HUES48 (cell line): Measurements from ENCODE around the gene LPGAT1.

ENCODE experiments used
- H3K27ac ChIP-seq: one replicate; pipeline ENCODE4 v1.7.0; 2013; ENCODE audit warnings: low read depth, low read length, inconsistent platforms
- H3K27me3 ChIP-seq: 2 replicates; pipeline ENCODE4 v1.6.1; 2013; ENCODE audit warnings: mild to moderate bottlenecking, low read length; ENCODE audit not compliant: control insufficient read depth, insufficient read depth
- H3K36me3 ChIP-seq: 2 replicates; pipeline ENCODE4 v1.6.1; 2013; ENCODE audit warnings: low read length; ENCODE audit not compliant: control insufficient read depth, insufficient read depth
- H3K4me1 ChIP-seq: 2 replicates; pipeline ENCODE4 v1.6.1; 2013; ENCODE audit warnings: mild to moderate bottlenecking, low read length; ENCODE audit not compliant: control insufficient read depth, insufficient read depth
- H3K4me3 ChIP-seq: 2 replicates; pipeline ENCODE4 v1.5.1; 2013; ENCODE audit warnings: mild to moderate bottlenecking, low read depth, low read length
- H3K9ac ChIP-seq: 2 replicates; pipeline ENCODE4 v1.6.1; 2013; ENCODE audit warnings: mild to moderate bottlenecking, low read depth, low read length, moderate library complexity
- H3K9me3 ChIP-seq: 2 replicates; pipeline ENCODE4 v1.6.1; 2013; ENCODE audit warnings: low read length; ENCODE audit not compliant: control insufficient read depth, insufficient read depth

The LPGAT1 gene

GRCh38 chr1:211761400-211761799, 69.2 kb downstream of the LPGAT1 start:
- Histone ChIP-seq H3K4me1 (peaks cover 11% of the 10 kb centered on the region; the same call in 1 of the 2 replicates), H3K9ac (no peak overlapping the region), H3K27ac (no peak overlapping the region)

GRCh38 chr1:211756471-211757020, 74.0 kb downstream of the LPGAT1 start:
- Histone ChIP-seq H3K4me1 (peaks cover 28% of the 10 kb centered on the region; the same call in 1 of the 2 replicates), H3K36me3 (no peaks in the 10 kb centered on the region), H3K9me3 (no peaks in the 10 kb centered on the region), H3K9ac (no peak overlapping the region), H3K27me3 (no peaks in the 10 kb centered on the region), H3K4me3 (no peak overlapping the region), H3K27ac (no peak overlapping the region)

More at GRCh38 chr1:211761400-211761799, 69.2 kb downstream of the LPGAT1 start:
- H3K4me3 ChIP-seq: no peak overlapping the region
- H3K36me3 ChIP-seq: no peaks in the 10 kb centered on the region
- H3K9me3 ChIP-seq: no peaks in the 10 kb centered on the region
- H3K27me3 ChIP-seq: no peaks in the 10 kb centered on the region

GRCh38 chr1:211753649-211754251, 76.8 kb downstream of the LPGAT1 start:
- Histone ChIP-seq H3K9ac (no peak overlapping the region), H3K36me3 (0 out of 2 replicates have a peak, but pooled peaks cover 5% of the 10 kb centered on the region), H3K4me1 (peaks cover 17% of the 10 kb centered on the region; the same call in 1 of the 2 replicates), H3K27ac (no peak overlapping the region), H3K9me3 (no peaks in the 10 kb centered on the region), H3K4me3 (no peak overlapping the region), H3K27me3 (no peaks in the 10 kb centered on the region)

- H3K4me1 ChIP-seq: peaks cover 17% of the 10 kb centered on the region; the same call in 1 of the 2 replicates
- no peaks in the 10 kb centered on the region for H3K9me3 ChIP-seq
- H3K4me3 ChIP-seq: no peak overlapping the region
- H3K36me3 ChIP-seq: 0 out of 2 replicates have a peak, but pooled peaks cover 5% of the 10 kb centered on the region
- peak overlapping the region; percentile 5; the same call in 1 of the 2 replicates for H3K9ac ChIP-seq
- H3K27ac ChIP-seq: peak overlapping the region; percentile 78
- no peaks in the 10 kb centered on the region for H3K27me3 ChIP-seq
These were observed 77.5 kb downstream of the LPGAT1 start for GRCh38 chr1:211752951-211753486.

GRCh38 chr1:211752317-211752716, 78.2 kb downstream of the LPGAT1 start:
- Histone ChIP-seq H3K9ac (no peak overlapping the region), H3K36me3 (0 out of 2 replicates have a peak, but pooled peaks cover 5% of the 10 kb centered on the region), H3K4me1 (peaks cover 17% of the 10 kb centered on the region; the same call in 1 of the 2 replicates), H3K4me3 (no peak overlapping the region), H3K9me3 (no peaks in the 10 kb centered on the region), H3K27ac (peak overlapping the region; percentile 78), H3K27me3 (no peaks in the 10 kb centered on the region)

GRCh38 chr1:211751438-211751837, 79.1 kb downstream of the LPGAT1 start:
- Histone ChIP-seq H3K36me3 (0 out of 2 replicates have a peak, but pooled peaks cover 5% of the 10 kb centered on the region), H3K9ac (no peak overlapping the region), H3K9me3 (no peaks in the 10 kb centered on the region), H3K4me3 (no peak overlapping the region), H3K4me1 (peaks cover 17% of the 10 kb centered on the region; the same call in 1 of the 2 replicates), H3K27me3 (no peaks in the 10 kb centered on the region), H3K27ac (peak overlapping the region; percentile 53)

GRCh38 chr1:211750599-211750998, 80.0 kb downstream of the LPGAT1 start:
- H3K4me3 ChIP-seq: no peak overlapping the region
- peaks cover 17% of the 10 kb centered on the region; the same call in 1 of the 2 replicates for H3K4me1 ChIP-seq
- 0 out of 2 replicates have a peak, but pooled peaks cover 5% of the 10 kb centered on the region for H3K36me3 ChIP-seq
- H3K9ac ChIP-seq: no peak overlapping the region
- H3K9me3 ChIP-seq: no peaks in the 10 kb centered on the region
- peak overlapping the region; percentile 53 for H3K27ac ChIP-seq
- H3K27me3 ChIP-seq: no peaks in the 10 kb centered on the region

- Histone ChIP-seq H3K4me1 (peaks cover 17% of the 10 kb centered on the region; the same call in 1 of the 2 replicates), H3K4me3 (no peak overlapping the region), H3K9ac (no peak overlapping the region), H3K27me3 (no peaks in the 10 kb centered on the region), H3K9me3 (no peaks in the 10 kb centered on the region), H3K27ac (no peak overlapping the region), H3K36me3 (0 out of 2 replicates have a peak, but pooled peaks cover 5% of the 10 kb centered on the region)
These were observed 81.3 kb downstream of the LPGAT1 start for GRCh38 chr1:211749251-211749650.

GRCh38 chr1:211748810-211749209, 81.8 kb downstream of the LPGAT1 start:
- H3K9me3 ChIP-seq: no peaks in the 10 kb centered on the region
- H3K4me3 ChIP-seq: no peak overlapping the region
- 0 out of 2 replicates have a peak, but pooled peaks cover 5% of the 10 kb centered on the region for H3K36me3 ChIP-seq
- H3K27ac ChIP-seq: no peak overlapping the region
- no peaks in the 10 kb centered on the region for H3K27me3 ChIP-seq
- H3K9ac ChIP-seq: no peak overlapping the region
- peaks cover 13% of the 10 kb centered on the region; the same call in 1 of the 2 replicates for H3K4me1 ChIP-seq

GRCh38 chr1:211742889-211743529, 87.6 kb downstream of the LPGAT1 start:
- no peak overlapping the region for H3K9ac ChIP-seq
- H3K4me1 ChIP-seq: peaks cover 12% of the 10 kb centered on the region
- no peaks in the 10 kb centered on the region for H3K9me3 ChIP-seq
- no peaks in the 10 kb centered on the region for H3K27me3 ChIP-seq
- no peaks in the 10 kb centered on the region for H3K36me3 ChIP-seq
- H3K27ac ChIP-seq: no peak overlapping the region
- no peak overlapping the region for H3K4me3 ChIP-seq
